ENCODE data around the gene ESYT2.

DNA sequence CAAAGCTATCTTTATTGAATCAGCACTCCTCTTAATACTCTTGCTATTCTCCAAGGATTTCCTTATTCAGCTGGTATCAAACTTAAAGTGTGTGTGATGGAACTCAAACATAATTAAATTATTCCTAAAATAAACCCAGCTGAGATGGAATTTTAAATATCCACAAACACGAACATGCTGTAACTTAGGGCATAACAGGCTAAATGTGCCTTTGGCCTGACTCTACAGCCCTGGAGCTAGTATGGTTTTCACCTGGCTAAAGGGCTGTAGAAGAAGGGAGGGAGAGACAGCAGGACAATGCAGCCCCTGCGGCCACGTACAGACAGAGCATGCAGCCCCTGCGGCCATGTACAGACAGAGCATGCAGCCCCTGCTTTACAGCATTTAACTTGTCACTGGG is 34.0 kb downstream of the ESYT2 start:
- no peak for TF ChIP-seq POLR2AphosphoS5 (IDR thresholded peaks at IDR 0.05; ENCODE audit: low read depth, low read length)
- TF ChIP-seq POLR2A (IDR thresholded peaks at IDR 0.05; ENCODE audit: low read depth, low read length) = no peak
- TF ChIP-seq TAF1 (IDR thresholded peaks at IDR 0.05; ENCODE audit: borderline replicate concordance, low read depth, low read length) = no peak
